CD4-positive, alpha-beta T cell treated with Interleukin-4 for 4 hours (primary cell): ENCODE data around the gene EXT2.

ENCODE experiments used
- DNase-seq: peaks from one replicate; pipeline ENCODE4 v3.0.0-alpha.2; 2020

EXT2 gene

DNA sequence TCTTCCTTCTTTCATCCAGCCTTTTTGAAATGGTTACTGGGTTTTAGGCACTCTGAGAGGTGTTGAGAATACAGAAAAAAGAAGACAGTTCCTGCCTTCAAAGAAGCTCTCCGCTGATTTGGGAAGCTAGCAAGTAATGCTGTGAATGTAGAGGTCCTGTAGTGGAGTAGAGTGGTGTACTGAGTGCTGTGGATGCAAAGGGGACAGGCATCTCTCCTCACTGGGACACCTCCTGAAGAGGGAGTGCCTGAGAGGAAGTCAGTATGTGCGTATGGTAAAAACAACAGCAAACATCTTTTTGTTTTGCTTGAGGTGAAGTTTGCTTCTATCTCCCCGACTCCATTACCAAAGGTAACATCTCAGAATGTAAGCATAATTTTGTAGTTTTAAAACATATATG lies 77.5 kb downstream of the EXT2 start:
- DNase-seq: no peak

GRCh38 chr11:44174842-44175241 lies 79.4 kb downstream of the EXT2 start:
- DNase-seq: no peak

GRCh38 chr11:44176546-44177213 lies 81.2 kb downstream of the EXT2 start:
- DNase-seq: no peak

DNA sequence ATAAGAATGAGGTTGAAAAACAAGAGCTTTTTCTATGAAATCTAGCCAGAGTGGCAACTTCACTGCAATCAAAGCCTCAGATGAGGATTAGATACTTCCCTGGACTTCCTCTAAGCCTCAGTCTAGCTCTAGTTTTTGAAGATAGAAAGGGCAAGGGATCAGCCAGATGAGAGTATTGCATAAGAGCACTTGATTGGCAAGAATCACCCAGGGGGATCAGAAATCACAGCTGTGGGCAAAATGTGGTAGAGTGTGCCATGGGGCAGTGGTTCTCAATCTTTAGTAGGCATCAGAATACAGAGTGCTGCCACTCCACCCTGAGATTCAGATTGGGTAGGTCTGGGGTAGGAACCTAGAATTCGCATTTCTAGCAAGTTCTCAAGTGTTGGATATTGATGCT lies 82.4 kb downstream of the EXT2 start:
- no peak for DNase-seq

DNA sequence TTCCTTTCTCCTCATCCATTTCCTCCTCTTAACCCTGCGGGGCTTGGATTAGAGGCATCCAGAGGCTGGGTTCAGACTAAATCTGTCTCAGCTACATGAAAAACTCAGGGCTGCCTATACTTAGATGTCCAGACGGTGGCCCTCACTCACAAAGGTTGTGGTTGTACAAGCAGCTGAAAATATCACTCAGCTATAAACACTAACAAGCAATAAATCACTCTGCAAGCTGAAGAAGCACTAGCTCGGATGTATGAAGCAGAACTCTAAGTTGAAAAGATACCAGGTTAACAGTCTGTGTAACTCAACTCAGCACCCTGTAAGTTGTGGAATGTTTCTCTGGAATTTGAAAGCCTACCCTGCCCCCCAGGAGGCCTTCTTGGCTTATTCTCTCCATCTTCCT lies 82.9 kb downstream of the EXT2 start:
- DNase-seq: no peak

- DNase-seq: no peak
Observed at GRCh38 chr11:44179173-44179572, 83.7 kb downstream of the EXT2 start.

DNA sequence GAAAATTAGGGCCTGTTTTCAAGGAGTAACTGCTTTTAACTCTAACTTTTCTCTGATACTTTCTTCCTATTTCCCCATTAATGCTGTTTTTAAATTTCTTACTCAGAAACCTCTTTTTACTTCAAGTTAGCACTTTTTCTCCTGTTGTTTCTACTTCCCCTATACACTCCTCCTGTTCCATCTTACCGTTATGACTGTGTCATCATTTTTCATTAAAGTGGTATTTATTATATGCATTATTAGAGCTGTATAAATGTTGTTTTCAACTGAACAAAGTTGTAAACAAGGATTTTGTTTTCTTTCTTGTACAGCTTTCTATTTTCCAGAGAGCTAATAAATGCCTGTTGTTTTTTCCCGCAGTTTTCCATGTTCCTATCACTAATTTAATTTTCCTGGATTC lies 84.6 kb downstream of the EXT2 start:
- no peak for DNase-seq

- no peak for DNase-seq
Observed at GRCh38 chr11:44185522-44185921, 90.0 kb downstream of the EXT2 start.

- no peak for DNase-seq
Observed at GRCh38 chr11:44186321-44186930, 90.9 kb downstream of the EXT2 start.

DNA sequence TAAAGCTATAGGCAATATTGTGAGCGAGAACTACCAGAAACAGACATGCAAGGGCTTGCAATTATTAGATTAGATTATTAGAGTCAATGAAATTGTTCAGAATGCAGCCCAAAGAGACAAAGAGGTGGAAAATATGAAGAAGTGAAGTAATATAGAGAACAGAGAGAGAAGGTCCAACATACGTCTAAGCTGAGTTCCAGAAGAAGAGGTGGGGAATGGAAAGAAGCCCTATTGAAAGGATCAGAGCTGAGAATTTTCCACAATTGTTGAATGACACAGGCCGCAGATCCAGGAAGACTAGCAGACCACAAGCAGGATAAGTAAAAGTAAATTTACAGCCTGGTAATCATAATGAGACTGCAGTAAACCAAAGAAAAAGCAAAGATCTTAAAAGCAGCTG lies 93.2 kb downstream of the EXT2 start:
- no peak for DNase-seq

GRCh38 chr11:44189986-44190882 lies 94.8 kb downstream of the EXT2 start:
- no peak for DNase-seq

GRCh38 chr11:44190883-44191230 lies 95.4 kb downstream of the EXT2 start:
- no peak for DNase-seq

DNA sequence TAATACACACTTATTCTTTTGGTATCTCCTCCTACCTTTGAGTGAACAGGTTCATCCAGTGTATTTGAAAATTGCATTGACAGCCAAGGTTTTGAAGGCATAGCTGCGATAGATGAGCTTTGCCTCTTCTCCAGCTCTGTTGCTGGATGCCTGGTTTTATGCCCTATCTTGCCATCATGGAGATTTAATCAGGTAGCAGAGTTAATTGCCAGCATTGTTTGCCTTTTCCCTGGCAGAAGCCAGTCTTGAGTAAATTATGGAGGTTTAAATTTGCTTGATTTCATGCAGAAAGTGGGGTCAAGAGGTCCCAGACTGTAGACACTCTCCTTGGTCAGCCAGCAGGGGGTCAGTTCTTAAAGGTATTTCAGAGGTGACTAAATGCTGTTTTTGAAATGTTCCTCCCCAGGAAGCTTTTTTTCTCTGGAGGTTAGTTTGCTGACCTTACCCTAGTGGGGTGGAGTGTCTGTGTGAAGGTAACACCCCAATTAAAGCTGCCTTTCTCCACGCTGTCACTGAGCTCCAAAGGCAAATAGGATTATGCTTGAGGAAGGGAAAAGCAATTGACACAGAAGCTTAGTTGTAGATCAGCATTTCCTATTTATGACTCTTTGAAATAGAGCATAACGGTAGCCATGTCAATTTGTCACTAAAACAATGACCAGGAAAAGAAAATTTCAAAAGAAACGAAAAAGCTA lies 96.0 kb downstream of the EXT2 start:
- DNase-seq: no peak

DNA sequence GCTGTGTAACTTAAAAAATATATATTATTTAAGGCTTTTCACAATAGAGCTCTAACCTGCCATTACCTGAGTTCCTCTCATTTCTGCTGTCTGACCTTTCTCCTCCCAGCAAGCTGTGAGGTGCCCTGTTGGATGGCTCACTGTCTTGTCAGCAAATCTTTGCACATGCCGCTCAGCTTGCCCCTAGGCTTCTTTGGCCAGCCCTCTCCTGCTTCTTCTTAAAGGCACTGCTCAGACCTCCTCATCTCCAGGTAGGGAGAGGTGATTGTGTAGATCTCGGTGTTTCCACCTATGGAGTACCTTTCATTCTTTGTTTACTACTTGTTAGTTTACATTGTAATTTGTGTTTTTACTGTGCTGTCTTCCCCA lies 96.5 kb downstream of the EXT2 start:
- DNase-seq: no peak

DNA sequence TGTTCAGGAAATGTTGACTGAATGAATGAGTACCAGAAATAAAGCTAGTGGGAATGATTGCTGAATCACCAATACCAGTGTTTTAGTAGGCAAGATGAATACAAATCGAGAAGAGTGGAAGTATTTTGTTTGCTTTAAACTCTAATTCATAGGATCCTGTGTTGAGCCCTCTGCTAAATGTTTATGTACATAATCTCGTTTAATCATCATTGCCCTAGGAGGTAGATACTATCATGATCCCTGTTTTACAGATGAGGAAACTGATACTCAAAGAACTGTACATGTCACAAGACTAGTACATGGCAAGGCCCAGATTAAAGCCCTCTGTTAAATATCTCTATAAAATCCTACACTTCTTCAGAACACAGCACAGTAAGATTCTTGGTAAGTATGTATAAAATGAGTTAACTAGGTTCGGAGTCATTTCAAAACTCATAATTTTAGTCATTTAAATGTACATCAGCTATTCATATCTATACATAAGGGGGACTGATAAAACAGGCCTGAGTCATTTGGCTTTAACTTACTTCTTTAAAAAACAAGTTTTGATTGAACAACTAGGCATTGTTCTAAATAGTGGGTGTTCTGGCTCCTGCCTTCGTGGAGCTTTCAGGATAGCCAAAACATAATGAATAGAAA lies 97.1 kb downstream of the EXT2 start:
- no peak for DNase-seq

DNA sequence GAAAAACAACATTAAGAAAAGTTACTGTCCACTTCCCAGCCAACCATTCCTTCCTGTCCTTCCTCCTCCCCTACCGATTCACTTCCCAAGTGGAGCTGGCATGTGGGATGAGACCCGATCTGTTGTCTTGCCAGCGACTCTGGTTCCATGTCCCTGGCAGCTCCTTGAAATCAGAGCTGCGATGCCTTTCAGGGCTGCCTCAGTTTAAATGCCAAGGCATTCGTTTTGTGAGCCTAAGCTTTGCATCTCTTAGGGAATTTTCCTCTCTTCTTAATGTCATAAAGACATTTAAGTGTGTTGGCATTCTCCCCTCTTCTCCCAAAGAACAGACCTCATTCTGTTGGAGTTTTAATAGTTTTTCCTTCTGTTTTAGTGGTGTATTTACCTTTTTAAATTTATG lies 98.4 kb downstream of the EXT2 start:
- DNase-seq: no peak

- no peak for DNase-seq
Observed at GRCh38 chr11:44198146-44198724, 102.8 kb downstream of the EXT2 start.

DNA sequence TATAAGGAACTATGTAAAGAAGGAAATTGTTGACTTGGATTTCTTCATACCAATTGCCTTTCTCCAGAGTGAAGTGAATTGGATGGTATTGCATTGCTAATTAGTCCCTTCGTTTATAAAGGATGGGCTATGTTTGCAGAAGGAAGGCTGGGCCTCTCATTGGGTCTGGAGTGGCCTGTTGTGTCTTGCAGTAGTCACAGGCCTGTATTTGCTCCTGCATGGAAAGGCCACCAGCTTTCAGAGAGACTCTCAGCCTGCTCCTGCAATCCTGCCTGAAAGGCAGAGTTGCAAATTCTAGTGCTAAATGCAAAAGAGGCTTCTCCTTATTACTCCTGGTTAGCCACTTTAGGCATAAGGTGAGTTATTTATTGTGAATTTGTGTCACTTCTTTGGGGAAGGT lies 103.8 kb downstream of the EXT2 start:
- no peak for DNase-seq

DNA sequence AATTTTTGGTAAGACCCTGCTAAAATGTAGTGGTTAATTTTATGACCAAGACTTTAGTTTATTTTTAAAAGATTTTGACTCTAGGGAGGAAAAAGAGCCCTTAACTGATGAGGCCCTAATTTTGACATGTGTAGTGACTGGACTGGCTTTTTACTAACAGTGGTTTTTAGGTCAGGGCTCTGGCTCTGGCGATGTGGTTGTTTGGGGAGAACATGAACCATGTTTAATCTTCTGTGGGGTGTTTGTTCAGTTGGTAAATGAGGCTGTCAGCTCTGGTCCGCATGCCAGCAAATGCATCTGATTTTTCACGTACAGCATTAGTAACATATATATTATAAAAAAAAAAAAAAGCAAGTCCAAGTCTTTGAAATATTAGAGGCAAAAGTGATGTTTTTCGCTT lies 104.3 kb downstream of the EXT2 start:
- DNase-seq: no peak

GRCh38 chr11:44203270-44204043 lies 108.0 kb downstream of the EXT2 start:
- DNase-seq: no peak

GRCh38 chr11:44205352-44205751 lies 109.9 kb downstream of the EXT2 start:
- DNase-seq: no peak

- no peak for DNase-seq
Observed at GRCh38 chr11:44205836-44206235, 110.4 kb downstream of the EXT2 start.
